ENCODE data around the gene U2AF1L4. TPM values are rescaled to one million over a fixed set of nuclear protein-coding genes. Genes with fewer than 3 reads are reported as not detected.
A peak's percentile ranks its signal among the peaks of the same experiment; 100 is the strongest.

The U2AF1L4 gene
- total and polyA plus RNA-seq, 10 of the 15 experiments (the other 5 are each of a cell fraction or from before 2014, with no cell fraction given), result 7.9 to 21.6 (median 15.1) TPM

- TF ChIP-seq PBX3 (IDR thresholded peaks at IDR 0.05; ENCODE audit: insufficient replicate concordance, low read depth, low read length) (peak; percentile 99), RFX5 (IDR thresholded peaks at IDR 0.05; ENCODE audit: low read depth, low read length) (0 out of 2 replicates have a peak, but pooled peaks have one; percentile 38), SIX5 (IDR thresholded peaks at IDR 0.05; ENCODE audit: low read depth, low read length, severe bottlenecking) (peak; percentile 97), BCL3 (IDR thresholded peaks at IDR 0.05; ENCODE audit: borderline replicate concordance, insufficient read depth, low read depth, low read length, poor library complexity, severe bottlenecking) (no peak), CUX1 (IDR thresholded peaks at IDR 0.05; ENCODE audit: insufficient replicate concordance, low read depth, low read length) (no peak), POLR2AphosphoS2 (IDR thresholded peaks at IDR 0.05; ENCODE audit: low read depth, low read length) (0 out of 2 replicates have a peak, but pooled peaks have one; percentile 54), HDGF (IDR thresholded peaks at IDR 0.05) (no peak), CEBPZ (IDR thresholded peaks at IDR 0.05; ENCODE audit: low read depth, low read length) (peak; percentile 70), PAX5 (IDR thresholded peaks at IDR 0.05; ENCODE audit: borderline replicate concordance, low read depth, low read length) (0 out of 2 replicates have a peak, but pooled peaks have one; percentile 13), RCOR1 (conservative IDR thresholded peaks at IDR 0.05; ENCODE audit: low read depth, low read length) (no peak), NR2C1 (IDR thresholded peaks at IDR 0.05) (peak; percentile 95), CHD2 (IDR thresholded peaks at IDR 0.05; ENCODE audit: borderline replicate concordance, low read depth, low read length) (peak; percentile 98), NR2C2 (IDR thresholded peaks at IDR 0.05; ENCODE audit: borderline replicate concordance, control insufficient read depth, insufficient read length, low read depth) (no peak), STAT3 (IDR thresholded peaks at IDR 0.05; ENCODE audit: low read depth, low read length) (no peak), ATF2 (IDR thresholded peaks at IDR 0.05; ENCODE audit: low read length) (no peak)
These were observed 3.1 kb upstream of the U2AF1L4 start, which contains the start of gene LIN37 (continued) for GRCh38 chr19:35748106-35749020.

Data from GM12878 (cell line).